Colonic mucosa (tissue), 4 donors: ENCODE data around the gene CST8. TPM values are rescaled to one million over a fixed set of nuclear protein-coding genes. Genes with fewer than 3 reads are reported as not detected.

Experiments
- DNase-seq: peaks from one replicate; pipeline ENCODE4 v3.0.0-alpha.2; 2020
- H3K27ac ChIP-seq: fragments of 200-600 bp; one replicate; pipeline ENCODE4 v1.8.0; 2021
- H3K27me3 ChIP-seq: fragments of 200-600 bp; one replicate; pipeline ENCODE4 v1.8.0; 2021
- H3K36me3 ChIP-seq: fragments of 200-600 bp; one replicate; pipeline ENCODE4 v1.8.0; 2021
- H3K4me1 ChIP-seq: fragments of 200-600 bp; one replicate; pipeline ENCODE4 v1.8.0; 2021; ENCODE audit warnings: mild to moderate bottlenecking
- H3K4me3 ChIP-seq: fragments of 200-600 bp; one replicate; pipeline ENCODE4 v1.8.0; 2021
- H3K9ac ChIP-seq, 2 donors: one replicate each; pipeline ENCODE4 v1.7.0; 2013; ENCODE audit warnings: control low read depth in 2 of 2, low read depth in 2 of 2, low read length in 2 of 2
- H3K9me3 ChIP-seq: fragments of 200-600 bp; one replicate; pipeline ENCODE4 v1.8.0; 2021
- CTCF ChIP-seq: fragments of 200-600 bp; IDR thresholded peaks from one replicate; pipeline ENCODE4 v1.8.0; 2022; ENCODE audit warnings: antibody characterized with exemption, mild to moderate bottlenecking
- intact Hi-C: fragments of 100-400 bp; cut with DNase I; formaldehyde crosslinking; loops from one replicate; pipeline ENCODE4 v1.14.1; 2022
- total RNA-seq, 2 donors: library from RNA; stranded (reverse); fragmentation: NEBNext Ultra II Directional in 1 of 2; extraction: Animal tissue kit (Norgen Biotek cat#: 25700) in 1 of 2; gene quantifications; one replicate each; pipeline ENCODE4 v1.2.1, GENCODE V29; 2021
- donor health status: healthy.
- donor health status: DM: no; HTN: no; CAD: no.
- donor health status: DM: no; HTN: no; CAD: no.

The CST8 gene
- total RNA-seq, 2 donors from 2014 or later = not detected

GRCh38 chr20:23510000-23510590 lies 19.2 kb downstream of the CST8 start:
- no peak for DNase-seq
- TF ChIP-seq CTCF = no peak
- H3K9ac ChIP-seq = no peak overlapping the region
- H3K4me3 ChIP-seq = no peak overlapping the region
- no peak overlapping the region for H3K27ac ChIP-seq
- intact Hi-C loops = no loop called here
- H3K27me3 ChIP-seq = no peaks in the 10 kb centered on the region
- H3K9me3 ChIP-seq = no peaks in the 10 kb centered on the region
- H3K36me3 ChIP-seq = no peaks in the 10 kb centered on the region
- H3K4me1 ChIP-seq = no peaks in the 10 kb centered on the region

GRCh38 chr20:23513164-23513563 lies 22.2 kb downstream of the CST8 start:
- Histone ChIP-seq H3K36me3 (no peaks in the 10 kb centered on the region), H3K4me1 (no peaks in the 10 kb centered on the region), H3K27ac (no peak overlapping the region), H3K9me3 (no peaks in the 10 kb centered on the region), H3K4me3 (no peak overlapping the region), H3K27me3 (no peaks in the 10 kb centered on the region), H3K9ac (no peak overlapping the region)
- DNase-seq = no peak
- intact Hi-C loops = no loop called here
- TF ChIP-seq CTCF = no peak

GRCh38 chr20:23514848-23515247 lies 23.9 kb downstream of the CST8 start:
- Histone ChIP-seq H3K4me3 (no peak overlapping the region), H3K27ac (no peak overlapping the region), H3K4me1 (no peaks in the 10 kb centered on the region), H3K9ac (no peak overlapping the region), H3K27me3 (no peaks in the 10 kb centered on the region), H3K9me3 (no peaks in the 10 kb centered on the region), H3K36me3 (no peaks in the 10 kb centered on the region)
- intact Hi-C loops = no loop called here
- no peak for TF ChIP-seq CTCF
- DNase-seq = no peak

- Histone ChIP-seq H3K27ac (no peak overlapping the region), H3K4me3 (no peak overlapping the region), H3K4me1 (no peaks in the 10 kb centered on the region), H3K27me3 (no peaks in the 10 kb centered on the region), H3K9ac (no peak overlapping the region), H3K36me3 (no peaks in the 10 kb centered on the region), H3K9me3 (no peaks in the 10 kb centered on the region)
- intact Hi-C loops = no loop called here
- DNase-seq = no peak
- no peak for TF ChIP-seq CTCF
Measured at GRCh38 chr20:23515250-23515939, 24.5 kb downstream of the CST8 start.

GRCh38 chr20:23517719-23518118 lies 26.8 kb downstream of the CST8 start:
- H3K9ac ChIP-seq = no peak overlapping the region
- H3K27ac ChIP-seq = no peak overlapping the region
- no peak for DNase-seq
- no peak for TF ChIP-seq CTCF
- no peaks in the 10 kb centered on the region for H3K27me3 ChIP-seq
- H3K36me3 ChIP-seq = no peaks in the 10 kb centered on the region
- no peaks in the 10 kb centered on the region for H3K4me1 ChIP-seq
- no peak overlapping the region for H3K4me3 ChIP-seq
- intact Hi-C loops = no loop called here
- no peaks in the 10 kb centered on the region for H3K9me3 ChIP-seq
